ENCODE measurements around the gene TBRG4. TPM values are rescaled to one million over a fixed set of nuclear protein-coding genes. Genes with fewer than 3 reads are reported as not detected.

Gene TBRG4
- total RNA-seq, 1 experiment from 2014 or later = 127 TPM

DNA sequence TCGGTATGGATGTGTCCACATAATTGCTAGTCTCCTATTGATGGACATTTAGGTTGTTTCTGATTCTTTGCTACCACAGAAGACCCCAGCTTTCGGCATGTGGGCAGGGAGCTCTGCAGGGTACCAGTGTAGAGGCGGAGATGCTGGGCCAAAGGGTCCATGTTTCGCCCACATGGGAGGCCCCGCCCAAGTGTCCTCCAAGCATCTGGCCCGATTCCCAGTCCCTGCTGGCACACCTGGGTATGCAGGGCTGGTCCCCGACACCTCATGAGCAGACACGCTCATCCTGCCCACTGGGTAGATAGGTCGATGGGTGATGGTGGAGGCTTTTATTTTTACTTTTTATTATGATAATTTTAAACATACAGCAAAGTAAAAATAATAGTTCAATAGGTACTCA, 19.4 kb upstream of the TBRG4 start:
- no peak overlapping the region for H2AFZ ChIP-seq (ENCODE audit: low read length)
- no peak overlapping the region for H3K4me2 ChIP-seq (ENCODE audit: insufficient read depth, insufficient read length, low read length)
- no peak overlapping the region for H3K18ac ChIP-seq (ENCODE audit: insufficient read length, low read depth, low read length)
- H3T11ph ChIP-seq (ENCODE audit: low read length) = no peak overlapping the region
- TF ChIP-seq, protein P1, sequence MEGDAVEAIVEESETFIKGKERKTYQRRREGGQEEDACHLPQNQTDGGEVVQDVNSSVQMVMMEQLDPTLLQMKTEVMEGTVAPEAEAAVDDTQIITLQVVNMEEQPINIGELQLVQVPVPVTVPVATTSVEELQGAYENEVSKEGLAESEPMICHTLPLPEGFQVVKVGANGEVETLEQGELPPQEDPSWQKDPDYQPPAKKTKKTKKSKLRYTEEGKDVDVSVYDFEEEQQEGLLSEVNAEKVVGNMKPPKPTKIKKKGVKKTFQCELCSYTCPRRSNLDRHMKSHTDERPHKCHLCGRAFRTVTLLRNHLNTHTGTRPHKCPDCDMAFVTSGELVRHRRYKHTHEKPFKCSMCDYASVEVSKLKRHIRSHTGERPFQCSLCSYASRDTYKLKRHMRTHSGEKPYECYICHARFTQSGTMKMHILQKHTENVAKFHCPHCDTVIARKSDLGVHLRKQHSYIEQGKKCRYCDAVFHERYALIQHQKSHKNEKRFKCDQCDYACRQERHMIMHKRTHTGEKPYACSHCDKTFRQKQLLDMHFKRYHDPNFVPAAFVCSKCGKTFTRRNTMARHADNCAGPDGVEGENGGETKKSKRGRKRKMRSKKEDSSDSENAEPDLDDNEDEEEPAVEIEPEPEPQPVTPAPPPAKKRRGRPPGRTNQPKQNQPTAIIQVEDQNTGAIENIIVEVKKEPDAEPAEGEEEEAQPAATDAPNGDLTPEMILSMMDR (conservative IDR thresholded peaks at IDR 0.05) = no peak
- H3K27me3 Mint-ChIP-seq (ENCODE audit: low read depth) = peaks cover 2% of the 10 kb centered on the region; the same call in 1 of the 2 replicates
- no peaks in the 10 kb centered on the region for H3K9me3 Mint-ChIP-seq
- no peak overlapping the region for H3K4ac ChIP-seq (ENCODE audit: low read depth, low read length)
- no peaks in the 10 kb centered on the region for H3K9me3 ChIP-seq (ENCODE audit: control insufficient read depth, low read depth, low read length)
- H2BK20ac ChIP-seq (ENCODE audit: low read depth, low read length, poor library complexity, severe bottlenecking) = no peak overlapping the region
- H2BK5ac ChIP-seq (ENCODE audit: insufficient read length, low read length) = no peak overlapping the region
- H3K4me1 Mint-ChIP-seq = peaks cover 4 to 6% of the 10 kb centered on the region in 2 experiments
- no peaks in the 10 kb centered on the region for H3K27me3 ChIP-seq (ENCODE audit: insufficient read depth, low read length)
- no peak overlapping the region for H3K14ac ChIP-seq (ENCODE audit: insufficient read depth, low read length)
- H3K9ac ChIP-seq (ENCODE audit: extremely low read depth, insufficient read length, low read length) = no peak overlapping the region
- H4K8ac ChIP-seq (replicated peaks; ENCODE audit: insufficient read length, low read depth, low read length) = no peak overlapping the region
- no peak overlapping the region for H2BK15ac ChIP-seq (ENCODE audit: low read depth, low read length)
- no peak overlapping the region for H2BK12ac ChIP-seq (ENCODE audit: insufficient read length, low read depth, low read length)
- no peaks in the 10 kb centered on the region for H3K4me1 ChIP-seq (ENCODE audit: insufficient read depth, low read length)
- H3K23ac ChIP-seq (ENCODE audit: insufficient read length, low read depth, low read length) = no peak overlapping the region
- H3K4me3 Mint-ChIP-seq = no peak overlapping the region; a peak in 1 of 5 replicates
- H3K23me2 ChIP-seq (ENCODE audit: insufficient read length, low read depth, low read length, poor library complexity, severe bottlenecking) = no peaks in the 10 kb centered on the region
- H3K56ac ChIP-seq (ENCODE audit: insufficient read length, low read depth, low read length) = no peak overlapping the region
- no peak overlapping the region for H3K27ac ChIP-seq (ENCODE audit: insufficient read length, low read depth, low read length)
- no peaks in the 10 kb centered on the region for H3K79me1 ChIP-seq (ENCODE audit: insufficient read depth, low read depth, low read length, poor library complexity, severe bottlenecking)
- WGBS (ENCODE audit: extremely low coverage, insufficient read length, low lambda C conversion rate) = no CpG with 5 or more reads among the region's 9 CpGs
- H4K91ac ChIP-seq (ENCODE audit: insufficient read length, low read depth, low read length) = no peak overlapping the region
- H4K20me1 ChIP-seq (ENCODE audit: control insufficient read depth, insufficient read depth, insufficient read length) = no peaks in the 10 kb centered on the region
- H2BK120ac ChIP-seq (ENCODE audit: low read depth, low read length, poor library complexity, severe bottlenecking) = no peak overlapping the region
- no peaks in the 10 kb centered on the region for H3K36me3 Mint-ChIP-seq (ENCODE audit: insufficient read depth in 1 of 3, low read depth in 3 of 3)
- no peak overlapping the region for H4K5ac ChIP-seq (ENCODE audit: insufficient read length, low read depth, low read length)
- no peak overlapping the region for H3K27ac Mint-ChIP-seq
- no peak overlapping the region for H2AK5ac ChIP-seq (ENCODE audit: insufficient read length, low read length)
- no peak for DNase-seq
- no peaks in the 10 kb centered on the region for H3K79me2 ChIP-seq (ENCODE audit: insufficient read depth, low read length)

Measured in H9 (cell line).